ENCODE measurements around the gene KCNK6. TPM values are rescaled to one million over a fixed set of nuclear protein-coding genes. Genes with fewer than 3 reads are reported as not detected.

The KCNK6 gene
- total and polyA plus RNA-seq, 2 of the 8 experiments (the other 6 are each of a cell fraction or from before 2014, with no cell fraction given) = 10.6 to 13.3 TPM

- H3K79me1 ChIP-seq (ENCODE audit: low read depth, low read length) = peaks cover 8% of the 10 kb centered on the region
- no peak overlapping the region for H3K9ac ChIP-seq (replicated peaks in 1 of 4; ENCODE audit: extremely low read depth in 1 of 4, low read depth in 3 of 4, low read length in 3 of 4)
- H3K27me3 ChIP-seq (replicated peaks in 1 of 4; ENCODE audit: control insufficient read depth in 3 of 4, extremely low read depth in 1 of 4, insufficient read depth in 3 of 4, low read length in 3 of 4) = no peaks in the 10 kb centered on the region
- WGBS, 2 experiments (ENCODE audit: extremely low coverage in 1 of 2, insufficient coverage in 1 of 2, insufficient read length in 1 of 2, insufficient replicate concordance in 2 of 2, low coverage in 1 of 2, low lambda C conversion rate in 2 of 2, missing lambda C conversion rate in 1 of 2) = 88% methylated on average over 6 of the region's 6 CpGs; no CpG with 5 or more reads in 1 of the 2 experiments
- FAIRE-seq (no peak), DNase-seq (ENCODE audit: low read depth in 1 of 2, low spot score in 2 of 2) (no peak)
- H3K23ac ChIP-seq (ENCODE audit: insufficient read length) = no peak overlapping the region
- no peak overlapping the region for H3K4me2 ChIP-seq (ENCODE audit: insufficient read depth in 1 of 2, low read depth in 2 of 2, low read length in 2 of 2)
- no peak overlapping the region for H3K4me3 ChIP-seq (ENCODE audit: extremely low read depth in 1 of 4, insufficient read depth in 2 of 4, low read depth in 3 of 4, low read length in 4 of 4)
- no peak overlapping the region for H3K4ac ChIP-seq (replicated peaks; ENCODE audit: insufficient read length, low read depth, low read length)
- H3K9me3 ChIP-seq (ENCODE audit: insufficient read depth in 2 of 2, low read depth in 1 of 2, low read length in 1 of 2) = no peaks in the 10 kb centered on the region
- no peak overlapping the region for H2BK20ac ChIP-seq (ENCODE audit: low read length)
- peaks cover 13% of the 10 kb centered on the region; the same call in 1 of the 2 replicates for H3K23me2 ChIP-seq (ENCODE audit: low read depth, low read length)
- no peak overlapping the region for H2AK5ac ChIP-seq (ENCODE audit: low read depth, low read length)
- no peak overlapping the region for H2BK120ac ChIP-seq (replicated peaks; ENCODE audit: low read depth, low read length)
- no peak overlapping the region for H2BK15ac ChIP-seq (ENCODE audit: low read length)
- 0 out of 2 replicates have a peak overlapping the region, but pooled peaks have one; percentile 41 for H4K8ac ChIP-seq (ENCODE audit: extremely low read depth, insufficient read depth, low read length)
- POLR2A ChIA-PET (ENCODE audit: partially characterized antibody) = interaction anchor here (0.9 to 1.0 kb wide), 3 partner anchors 8 to 74 kb away, joined by 3 read pairs; no protein-coding TSS in a partner anchor
- H3K36me3 ChIP-seq (ENCODE audit: control insufficient read depth in 2 of 4, insufficient read depth in 4 of 4, low read length in 3 of 4) = peaks cover 0 to 18% (median 9%) of the 10 kb centered on the region in 4 experiments; a peak in 5 of 8 replicates
- H2BK5ac ChIP-seq (ENCODE audit: low read depth, low read length) = no peak overlapping the region; the same call in 1 of the 2 replicates
- H3K79me2 ChIP-seq (ENCODE audit: control insufficient read depth in 1 of 2, insufficient read depth in 2 of 2, low read length in 2 of 2) = peaks cover 0 to 18% of the 10 kb centered on the region in 2 experiments; a peak in 2 of 4 replicates
- no peak overlapping the region for H4K5ac ChIP-seq (ENCODE audit: insufficient read length, low read depth, low read length)
- H4K91ac ChIP-seq (replicated peaks; ENCODE audit: insufficient read length, low read length) = no peak overlapping the region
- peaks cover 0 to 7% (median 1%) of the 10 kb centered on the region in 4 experiments; a peak in 4 of 7 replicates for H3K4me1 ChIP-seq (replicated peaks in 1 of 4; ENCODE audit: control insufficient read depth in 3 of 4, insufficient read depth in 4 of 4, low read length in 3 of 4)
- no peak overlapping the region for H3K27ac ChIP-seq (ENCODE audit: low read depth, low read length)
- H3K56ac ChIP-seq (replicated peaks; ENCODE audit: insufficient read length, low read depth, low read length) = no peak overlapping the region
- H2AFZ ChIP-seq (ENCODE audit: low read length) = no peak overlapping the region
- H3K14ac ChIP-seq (ENCODE audit: insufficient read length) = no peak overlapping the region
- H4K20me1 ChIP-seq (replicated peaks in 1 of 2; ENCODE audit: control insufficient read depth in 1 of 2, insufficient read depth in 2 of 2, low read length in 2 of 2) = peaks cover 4 to 14% of the 10 kb centered on the region in 2 experiments
- no peak overlapping the region for H2BK12ac ChIP-seq (ENCODE audit: low read depth, low read length)
- H3K18ac ChIP-seq (ENCODE audit: extremely low read depth, low read length) = no peak overlapping the region
- CTCF ChIA-PET (ENCODE audit: partially characterized antibody) = interaction anchor here (0.7 to 3.0 kb wide), 6 partner anchors 9 to 79 kb away, joined by 3 to 7 read pairs (median 4); partner anchors contain the start of gene CATSPERG
- no peak for TF ChIP-seq TAF7 (optimal IDR thresholded peaks at IDR 0.05; ENCODE audit: borderline replicate concordance, low read depth, low read length)
- TF ChIP-seq RBBP5 (IDR thresholded peaks at IDR 0.05; ENCODE audit: borderline replicate concordance, low read depth, low read length) = no peak
- no peak for TF ChIP-seq BRCA1 (IDR thresholded peaks at IDR 0.05; ENCODE audit: low read depth, low read length)
- TF ChIP-seq ASH2L (IDR thresholded peaks at IDR 0.05; ENCODE audit: low read length) = no peak
- TF ChIP-seq TEAD4 (IDR thresholded peaks at IDR 0.05; ENCODE audit: low read depth, low read length) = no peak
- TF ChIP-seq SP1 (IDR thresholded peaks at IDR 0.05; ENCODE audit: low read depth, low read length) = no peak
- no peak for TF ChIP-seq CBX8 (IDR thresholded peaks at IDR 0.05; ENCODE audit: borderline replicate concordance, low read depth, low read length)
These were observed 8.7 kb upstream of the KCNK6 start for GRCh38 chr19:38310986-38311385.

Data from H1 (cell line).